CD4-positive, alpha-beta T cell treated with Interleukin-17A for 4 hours (primary cell): Measurements from ENCODE around the gene BBS1.
A peak's percentile ranks its signal among the peaks of the same experiment; 100 is the strongest.
"Not testable (repeated sequence)": the region's sequence is repeated elsewhere in the genome, so short reads cannot be mapped to it uniquely, and the experiment has no call there.

Experiments
- DNase-seq: peaks from one replicate; pipeline ENCODE4 v3.0.0-alpha.2; 2020; ENCODE audit warnings: mixed read lengths

BBS1 gene

GRCh38 chr11:66510271-66510989 is at the start of gene BBS1:
Gene BBS1, plus strand, starts transcription at chr11:66510635. Its CDS starts 25 bp downstream, at chr11:66510660.
- DNase-seq, result peak; percentile 88

- DNase-seq, result no peak
Observed at GRCh38 chr11:66462010-66462409, 48.4 kb upstream of the BBS1 start.

- DNase-seq, result no peak
Observed at GRCh38 chr11:66462911-66463310, 47.5 kb upstream of the BBS1 start.

GRCh38 chr11:66464116-66464515 is 46.3 kb upstream of the BBS1 start:
- DNase-seq, result not testable (repeated sequence)

- DNase-seq, result no peak
Observed at GRCh38 chr11:66464916-66465315, 45.5 kb upstream of the BBS1 start.

GRCh38 chr11:66465373-66466224 is 44.8 kb upstream of the BBS1 start:
- DNase-seq, result no peak

- peak; percentile 96 for DNase-seq
Observed at GRCh38 chr11:66466225-66467033, 44.0 kb upstream of the BBS1 start, which contains the start of gene PELI3. Gene PELI3, plus strand, starts transcription at chr11:66466905. Its CDS starts 1,224 bp downstream, at chr11:66468129.

- DNase-seq, result no peak
Observed at GRCh38 chr11:66467034-66467659, 43.3 kb upstream of the BBS1 start.

GRCh38 chr11:66467756-66468155 is 42.7 kb upstream of the BBS1 start:
- peak; percentile 40 for DNase-seq

GRCh38 chr11:66468691-66469090 is 41.7 kb upstream of the BBS1 start:
- DNase-seq, result no peak

- no peak for DNase-seq
Observed at GRCh38 chr11:66469441-66469840, 41.0 kb upstream of the BBS1 start.

- DNase-seq, result no peak
Observed at GRCh38 chr11:66470015-66470414, 40.4 kb upstream of the BBS1 start.

- DNase-seq, result no peak
Observed at GRCh38 chr11:66471142-66471541, 39.3 kb upstream of the BBS1 start.

GRCh38 chr11:66472054-66472453 is 38.4 kb upstream of the BBS1 start:
- DNase-seq, result no peak

GRCh38 chr11:66473167-66473566 is 37.3 kb upstream of the BBS1 start:
- no peak for DNase-seq

- no peak for DNase-seq
Observed at GRCh38 chr11:66473608-66474515, 36.6 kb upstream of the BBS1 start.

GRCh38 chr11:66475349-66476172 is 34.9 kb upstream of the BBS1 start:
- DNase-seq, result no peak

- DNase-seq, result no peak
Observed at GRCh38 chr11:66476173-66476840, 34.1 kb upstream of the BBS1 start.

GRCh38 chr11:66476841-66477251 is 33.6 kb upstream of the BBS1 start:
- no peak for DNase-seq
